Small intestine (tissue), 7 donors: ENCODE data around the gene ITPR3. TPM values are rescaled to one million over a fixed set of nuclear protein-coding genes. Genes with fewer than 3 reads are reported as not detected.
"Not testable (repeated sequence)": the region's sequence is repeated elsewhere in the genome, so short reads cannot be mapped to it uniquely, and the experiment has no call there.

ENCODE experiments used
- DNase-seq, 2 donors: peaks; one replicate each; pipeline versions ENCODE4 v3.0.0 to v3.0.0-alpha.2; 2013
- FAIRE-seq: peaks from 2 replicates; lab custom pipeline; 2012; peaks lifted over from hg19 to GRCh38; lab: Jason Lieb, UNC
- H3K27ac ChIP-seq, 3 donors: one replicate each; pipeline ENCODE4 v1.5.1; 2013; ENCODE audit warnings: low read length in 2 of 3, mild to moderate bottlenecking in 2 of 3, control low read depth in 1 of 3, inconsistent platforms in 1 of 3, low read depth in 1 of 3, moderate library complexity in 1 of 3
- H3K27me3 ChIP-seq, 3 donors: one replicate each; pipeline ENCODE4 v1.6.1; 2013; ENCODE audit warnings: low read length in 3 of 3, inconsistent platforms in 1 of 3; ENCODE audit not compliant: control insufficient read depth in 3 of 3, insufficient read depth in 3 of 3
- H3K36me3 ChIP-seq, 3 donors: one replicate each; pipeline ENCODE4 v1.6.1; 2013; ENCODE audit warnings: low read length in 3 of 3, inconsistent platforms in 1 of 3, low read depth in 1 of 3, mild to moderate bottlenecking in 1 of 3, moderate library complexity in 1 of 3; ENCODE audit not compliant: control insufficient read depth in 3 of 3, insufficient read depth in 2 of 3
- H3K4me1 ChIP-seq, 3 donors: one replicate each; pipeline ENCODE4 v1.6.1; 2013; ENCODE audit warnings: low read length in 2 of 3, inconsistent platforms in 1 of 3, low read depth in 1 of 3, mild to moderate bottlenecking in 1 of 3, moderate library complexity in 1 of 3; ENCODE audit not compliant: control insufficient read depth in 3 of 3, insufficient read depth in 2 of 3
- H3K4me3 ChIP-seq, 3 donors: one replicate each; pipeline ENCODE4 v1.5.1; 2013; ENCODE audit warnings: low read length in 3 of 3, control low read depth in 1 of 3, inconsistent platforms in 1 of 3, low read depth in 1 of 3, mild to moderate bottlenecking in 1 of 3, moderate library complexity in 1 of 3
- H3K9me3 ChIP-seq, 2 donors: one replicate each; pipeline ENCODE4 v1.6.1; 2013; ENCODE audit warnings: low read depth in 1 of 2, low read length in 1 of 2; ENCODE audit not compliant: control insufficient read depth in 2 of 2, insufficient read depth in 1 of 2
- WGBS, 3 donors: extraction: QIAGEN DNeasy Blood & Tissue Kit; methylation state at CpG; one replicate each; pipeline ENCODE4 v1.1.7; 2013; 5-methylcytosine and 5-hydroxymethylcytosine counted together
- polyA plus RNA-seq, 4 donors: library from polyadenylated mRNA; stranded (reverse) in 3 of 4; unstranded in 1 of 4; fragments of 200-250 nt in 3 of 4; fragments of 120-200 nt in 1 of 4; gene quantifications; one replicate each; pipeline versions ENCODE4 v1.2.1 to v1.2.3, GENCODE V29; 2013
- donor health status: healthy with polysubstance abuse.
- donor health status: control.
- donor health status: control.
- donor health status: Bipolar disorder and iron deficiency.
- donor health status: healthy.

ITPR3 gene
- polyA plus RNA-seq, 4 donors: 51.6 to 62.9 (median 59.1) TPM

- Histone ChIP-seq H3K36me3 (peaks cover 0 to 54% (median 0%) of the 10 kb centered on the region in 3 donors), H3K4me1 (peaks cover 17 to 64% (median 19%) of the 10 kb centered on the region in 3 donors), H3K27ac (peak overlapping the region in 2 of 3 donors; percentile 1 to 77)
- H3K4me3 ChIP-seq, FAIRE-seq, H3K9me3 ChIP-seq, H3K27me3 ChIP-seq: not testable (repeated sequence)
- peak in 1 of 2 donors; percentile 44 for DNase-seq
- WGBS, 3 donors: 87 to 92% (median 88%) methylated on average over 13 of the region's 13 CpGs
These were observed 10.4 kb downstream of the ITPR3 start for GRCh38 chr6:33631521-33631920.

GRCh38 chr6:33631971-33632557, 10.9 kb downstream of the ITPR3 start:
- H3K36me3 ChIP-seq: peaks cover 0 to 56% (median 0%) of the 10 kb centered on the region in 3 donors
- H3K27ac ChIP-seq: peak overlapping the region; percentile 85 to 92 (median 87)
- WGBS, 3 donors: 23 to 64% (median 53%) methylated on average over 4 of the region's 4 CpGs
- FAIRE-seq (no peak), DNase-seq (peak in 1 of 2 donors; percentile 91)
- H3K4me3 ChIP-seq: peak overlapping the region in 1 of 3 donors; percentile 54
- H3K4me1 ChIP-seq: peaks cover 18 to 66% (median 19%) of the 10 kb centered on the region in 3 donors
- H3K9me3 ChIP-seq: no peaks in the 10 kb centered on the region
- H3K27me3 ChIP-seq: no peaks in the 10 kb centered on the region

DNA sequence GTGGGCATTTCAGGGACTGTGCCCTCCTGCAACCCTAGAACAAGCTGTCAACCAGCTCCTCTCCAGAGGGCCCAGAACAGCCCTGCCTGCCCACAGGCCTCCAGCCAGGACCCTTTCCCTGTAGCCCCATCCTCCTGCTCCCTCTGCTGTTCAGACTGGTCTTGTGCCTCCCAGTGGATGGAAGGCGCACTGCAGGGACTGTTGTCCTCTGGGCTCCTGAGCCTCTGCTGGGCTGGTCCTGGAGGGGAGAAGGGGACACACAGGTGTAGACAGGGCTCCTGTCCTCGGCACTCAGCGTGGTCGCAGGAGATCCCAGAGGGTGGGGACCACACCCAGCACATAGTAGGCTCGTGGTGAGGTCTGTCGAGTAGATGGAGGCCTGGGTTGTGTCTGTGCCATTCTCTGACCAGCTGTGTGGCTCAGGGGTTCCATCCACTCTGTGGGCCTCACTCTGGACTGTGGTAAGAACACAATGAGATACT, 11.5 kb downstream of the ITPR3 start:
- 60 to 68% (median 68%) methylated on average over 6 of the region's 6 CpGs for WGBS, 3 donors
- H3K4me1 ChIP-seq: peaks cover 18 to 66% (median 19%) of the 10 kb centered on the region in 3 donors
- no peaks in the 10 kb centered on the region for H3K9me3 ChIP-seq
- H3K27me3 ChIP-seq: no peaks in the 10 kb centered on the region
- peak overlapping the region; percentile 85 to 92 (median 87) for H3K27ac ChIP-seq
- peak overlapping the region in 2 of 3 donors; percentile 54 to 58 for H3K4me3 ChIP-seq
- DNase-seq (peak; percentile 76 to 81), FAIRE-seq (no peak)
- H3K36me3 ChIP-seq: peaks cover 0 to 60% (median 0%) of the 10 kb centered on the region in 3 donors

DNA sequence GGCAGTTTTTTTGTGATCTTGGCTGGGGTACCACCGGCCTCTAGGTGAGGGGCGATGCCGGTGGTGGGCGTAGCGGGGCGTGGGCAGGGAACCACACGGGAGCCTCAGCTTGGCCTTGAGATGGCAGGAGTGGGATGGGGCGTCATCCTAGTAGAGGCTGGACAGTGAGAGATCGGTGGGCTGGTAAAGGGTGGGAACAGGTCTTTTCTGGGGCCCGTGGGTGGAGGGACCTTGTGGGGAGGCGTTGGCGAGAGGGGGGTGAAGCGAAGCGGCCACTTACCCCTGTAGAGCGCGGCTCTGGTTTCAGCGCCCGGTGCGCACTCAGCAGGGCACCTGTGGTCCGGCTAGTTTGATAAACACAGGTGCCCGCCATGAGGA, 12.0 kb downstream of the ITPR3 start:
- Histone ChIP-seq H3K4me3 (peak overlapping the region in 2 of 3 donors; percentile 54 to 58), H3K4me1 (peaks cover 14 to 65% (median 15%) of the 10 kb centered on the region in 3 donors), H3K36me3 (peaks cover 0 to 55% (median 0%) of the 10 kb centered on the region in 3 donors), H3K9me3 (no peaks in the 10 kb centered on the region), H3K27ac (peak overlapping the region; percentile 85 to 92 (median 87)), H3K27me3 (no peaks in the 10 kb centered on the region)
- no peak for DNase-seq
- FAIRE-seq: no peak
- WGBS, 3 donors: 10 to 26% (median 23%) methylated on average over 20 to 21 of the region's 21 CpGs

- H3K4me1 ChIP-seq: peaks cover 10 to 65% (median 11%) of the 10 kb centered on the region in 3 donors
These were observed 12.5 kb downstream of the ITPR3 start for GRCh38 chr6:33633462-33634158.

GRCh38 chr6:33634161-33634727, 13.1 kb downstream of the ITPR3 start:
- FAIRE-seq: no peak
- H3K4me1 ChIP-seq: peaks cover 8 to 66% (median 11%) of the 10 kb centered on the region in 3 donors
- H3K36me3 ChIP-seq: peaks cover 0 to 49% (median 0%) of the 10 kb centered on the region in 3 donors
- H3K4me3 ChIP-seq: peak overlapping the region in 2 of 3 donors; percentile 41 to 46
- no peaks in the 10 kb centered on the region for H3K27me3 ChIP-seq
- DNase-seq: peak; percentile 34 to 55
- H3K9me3 ChIP-seq: no peaks in the 10 kb centered on the region
- WGBS, 3 donors: 21 to 30% (median 27%) methylated on average over 15 of the region's 15 CpGs
- peak overlapping the region; percentile 55 to 61 (median 56) for H3K27ac ChIP-seq

More at GRCh38 chr6:33633462-33634158, 12.5 kb downstream of the ITPR3 start:
- no peak for FAIRE-seq
- H3K4me3 ChIP-seq: peak overlapping the region in 2 of 3 donors; percentile 54 to 58
- peak overlapping the region; percentile 85 to 92 (median 87) for H3K27ac ChIP-seq
- no peaks in the 10 kb centered on the region for H3K27me3 ChIP-seq
- no peaks in the 10 kb centered on the region for H3K9me3 ChIP-seq
- WGBS, 3 donors: 1% methylated on average over 22 to 86 of the region's 86 CpGs
- peak; percentile 82 to 84 for DNase-seq
- peaks cover 0 to 52% (median 0%) of the 10 kb centered on the region in 3 donors for H3K36me3 ChIP-seq

GRCh38 chr6:33634946-33635345, 13.8 kb downstream of the ITPR3 start:
- 80 to 90% (median 87%) methylated on average over 8 of the region's 8 CpGs for WGBS, 3 donors
- Histone ChIP-seq H3K27ac (no peak overlapping the region), H3K4me3 (no peak overlapping the region), H3K9me3 (no peaks in the 10 kb centered on the region), H3K4me1 (peaks cover 8 to 70% (median 11%) of the 10 kb centered on the region in 3 donors), H3K36me3 (peaks cover 0 to 49% (median 0%) of the 10 kb centered on the region in 3 donors), H3K27me3 (no peaks in the 10 kb centered on the region)
- FAIRE-seq (no peak), DNase-seq (no peak)

GRCh38 chr6:33636655-33637054, 15.5 kb downstream of the ITPR3 start:
- peaks cover 2 to 61% (median 5%) of the 10 kb centered on the region in 3 donors for H3K4me1 ChIP-seq
- peaks cover 0 to 52% (median 13%) of the 10 kb centered on the region in 3 donors for H3K36me3 ChIP-seq
- H3K9me3 ChIP-seq: no peaks in the 10 kb centered on the region
- H3K27me3 ChIP-seq: no peaks in the 10 kb centered on the region
- no peak overlapping the region for H3K4me3 ChIP-seq
- H3K27ac ChIP-seq: no peak overlapping the region
- 87 to 91% (median 89%) methylated on average over 11 of the region's 11 CpGs for WGBS, 3 donors
- FAIRE-seq (no peak), DNase-seq (no peak)
